HL-60 (cell line): ENCODE measurements around the gene CST6.

Experiments
- DNase-seq, 2 experiments: peaks; one replicate each; pipeline ENCODE4 v3.0.0-alpha.2; 2010 to 2020; ENCODE audit warnings: low read depth in 1 of 2, low spot score in 1 of 2
- H3K27ac ChIP-seq: fragments of 250-450 bp; sonication (Bioruptor Pico); replicated peaks from 2 replicates; pipeline ENCODE4 v1.5.1; 2020; ENCODE audit warnings: mild to moderate bottlenecking, moderate library complexity
- H3K27me3 ChIP-seq: fragments of 250-450 bp; sonication (Bioruptor Pico); 2 replicates; pipeline ENCODE4 v1.5.1; 2021; ENCODE audit warnings: mild to moderate bottlenecking, moderate library complexity; ENCODE audit not compliant: insufficient read depth, poor library complexity, severe bottlenecking
- H3K4me3 ChIP-seq: replicated peaks from 2 replicates; pipeline ENCODE4 v1.5.1; 2011; ENCODE audit warnings: mild to moderate bottlenecking, control low read depth, low read length; ENCODE audit not compliant: insufficient read depth
- CTCF ChIP-seq: IDR thresholded peaks from one replicate; pipeline ENCODE4 v1.5.1; 2011; ENCODE audit warnings: low read length, control low read depth, inconsistent platforms; ENCODE audit not compliant: insufficient read depth
- GABPA ChIP-seq: IDR thresholded peaks from 2 replicates; pipeline ENCODE4 v1.6.1; 2012; ENCODE audit warnings: low read depth
- POLR2AphosphoS5 ChIP-seq: IDR thresholded peaks from 2 replicates; pipeline ENCODE4 v1.6.1; 2012; ENCODE audit warnings: low read depth
- REST ChIP-seq: IDR thresholded peaks from 2 replicates; pipeline ENCODE4 v1.6.1; 2012; ENCODE audit warnings: low read depth; ENCODE audit not compliant: insufficient replicate concordance
- SPI1 ChIP-seq: IDR thresholded peaks from 2 replicates; pipeline ENCODE4 v1.6.1; 2012; ENCODE audit warnings: low read depth, mild to moderate bottlenecking, borderline replicate concordance

The CST6 gene

GRCh38 chr11:66050581-66051231 is 38.9 kb downstream of the CST6 start:
- Histone ChIP-seq H3K27me3 (no peaks in the 10 kb centered on the region), H3K4me3 (no peak overlapping the region), H3K27ac (peak overlapping the region; percentile 74)
- DNase-seq: no peak
- TF ChIP-seq CTCF (no peak), REST (no peak), GABPA (no peak), POLR2AphosphoS5 (no peak), SPI1 (no peak)

- no peak for DNase-seq
- Histone ChIP-seq H3K27ac (peak overlapping the region; percentile 74), H3K4me3 (peak overlapping the region; percentile 67), H3K27me3 (no peaks in the 10 kb centered on the region)
- TF ChIP-seq REST (no peak), CTCF (no peak), POLR2AphosphoS5 (no peak), SPI1 (no peak), GABPA (no peak)
Observed at GRCh38 chr11:66051371-66051765, 39.6 kb downstream of the CST6 start.

GRCh38 chr11:66051766-66052663 is 40.2 kb downstream of the CST6 start, which contains the start of gene SF3B2:
SF3B2 (plus strand) TSS chr11:66052364; CDS start chr11:66052385, 21 bp downstream.
- TF ChIP-seq POLR2AphosphoS5: peak; percentile 73; the same call in 1 of the 2 replicates
- peak; percentile 93 for TF ChIP-seq GABPA
- no peak for TF ChIP-seq CTCF
- peak; percentile 1; the same call in 1 of the 2 replicates for TF ChIP-seq SPI1
- peak; percentile 64 for TF ChIP-seq REST
- peak within 1 kb of the TSS; percentile 100 for H3K4me3 ChIP-seq
- H3K27ac ChIP-seq: peak within 1 kb of the TSS; percentile 79
- DNase-seq: peak; percentile 97 to 99
- no peaks in the 10 kb centered on the region for H3K27me3 ChIP-seq
